ENCODE results near the gene MEX3D. TPM values are rescaled to one million over a fixed set of nuclear protein-coding genes. Genes with fewer than 3 reads are reported as not detected.

Gene MEX3D
- 9.0 TPM for polyA plus RNA-seq (2012; ENCODE audit: insufficient read depth, insufficient read length)

GRCh38 chr19:1568320-1569019 is at the start of gene MEX3D:
MEX3D (minus strand) TSS chr19:1568325; CDS start chr19:1568058, 267 bp downstream.
- peak; percentile 49 for DNase-seq (ENCODE audit: low read depth, low spot score)
- peak within 1 kb of the TSS; percentile 27 for H3K4me3 ChIP-seq (ENCODE audit: low read length)

GRCh38 chr19:1616875-1617274 is 48.8 kb upstream of the MEX3D start:
- H3K4me3 ChIP-seq (ENCODE audit: low read length) = no peak overlapping the region
- no peak for DNase-seq (ENCODE audit: low read depth, low spot score)

- no peak for DNase-seq (ENCODE audit: low read depth, low spot score)
- no peak overlapping the region for H3K4me3 ChIP-seq (ENCODE audit: low read length)
Observed at GRCh38 chr19:1616396-1616795, 48.3 kb upstream of the MEX3D start.

GRCh38 chr19:1615156-1615765 is 47.1 kb upstream of the MEX3D start:
- H3K4me3 ChIP-seq (ENCODE audit: low read length) = no peak overlapping the region
- no peak for DNase-seq (ENCODE audit: low read depth, low spot score)

- DNase-seq (ENCODE audit: low read depth, low spot score) = no peak
- H3K4me3 ChIP-seq (ENCODE audit: low read length) = no peak overlapping the region
Observed at GRCh38 chr19:1613808-1614570, 45.9 kb upstream of the MEX3D start.

- H3K4me3 ChIP-seq (ENCODE audit: low read length) = no peak overlapping the region
- DNase-seq (ENCODE audit: low read depth, low spot score) = no peak
Observed at GRCh38 chr19:1613146-1613545, 45.0 kb upstream of the MEX3D start.

GRCh38 chr19:1612114-1613086 is 44.3 kb upstream of the MEX3D start:
- no peak for DNase-seq (ENCODE audit: low read depth, low spot score)
- H3K4me3 ChIP-seq (ENCODE audit: low read length) = no peak overlapping the region

GRCh38 chr19:1611353-1611752 is 43.2 kb upstream of the MEX3D start:
- H3K4me3 ChIP-seq (ENCODE audit: low read length) = no peak overlapping the region
- no peak for DNase-seq (ENCODE audit: low read depth, low spot score)

GRCh38 chr19:1610579-1610978 is 42.5 kb upstream of the MEX3D start:
- no peak for DNase-seq (ENCODE audit: low read depth, low spot score)
- no peak overlapping the region for H3K4me3 ChIP-seq (ENCODE audit: low read length)

GRCh38 chr19:1609680-1610474 is 41.8 kb upstream of the MEX3D start:
- no peak for DNase-seq (ENCODE audit: low read depth, low spot score)
- no peak overlapping the region for H3K4me3 ChIP-seq (ENCODE audit: low read length)

- DNase-seq (ENCODE audit: low read depth, low spot score) = no peak
- no peak overlapping the region for H3K4me3 ChIP-seq (ENCODE audit: low read length)
Observed at GRCh38 chr19:1609103-1609396, 40.9 kb upstream of the MEX3D start.

- DNase-seq (ENCODE audit: low read depth, low spot score) = no peak
Observed at GRCh38 chr19:1608359-1609102, 40.4 kb upstream of the MEX3D start.

GRCh38 chr19:1606138-1606651 is 38.1 kb upstream of the MEX3D start:
- DNase-seq (ENCODE audit: low read depth, low spot score) = no peak
- H3K4me3 ChIP-seq (ENCODE audit: low read length) = peak overlapping the region; percentile 76

More at GRCh38 chr19:1608359-1609102, 40.4 kb upstream of the MEX3D start:
- no peak overlapping the region for H3K4me3 ChIP-seq (ENCODE audit: low read length)

- peak; percentile 91 for DNase-seq (ENCODE audit: low read depth, low spot score)
- peak within 1 kb of the TSS; percentile 76 for H3K4me3 ChIP-seq (ENCODE audit: low read length)
Observed at GRCh38 chr19:1605236-1606137, 37.4 kb upstream of the MEX3D start, which contains the start of gene UQCR11. UQCR11 (minus strand) TSS chr19:1605462; CDS start chr19:1605409, 53 bp downstream.

GRCh38 chr19:1602091-1602707 is 34.1 kb upstream of the MEX3D start:
- no peak for DNase-seq (ENCODE audit: low read depth, low spot score)

GRCh38 chr19:1601613-1602064 is 33.5 kb upstream of the MEX3D start:
- DNase-seq (ENCODE audit: low read depth, low spot score) = no peak
- H3K4me3 ChIP-seq (ENCODE audit: low read length) = no peak overlapping the region

More at GRCh38 chr19:1602091-1602707, 34.1 kb upstream of the MEX3D start:
- no peak overlapping the region for H3K4me3 ChIP-seq (ENCODE audit: low read length)

Data from Jurkat, Clone E6-1 (cell line).